ENCODE results near the gene KCNG2.

The KCNG2 gene

DNA sequence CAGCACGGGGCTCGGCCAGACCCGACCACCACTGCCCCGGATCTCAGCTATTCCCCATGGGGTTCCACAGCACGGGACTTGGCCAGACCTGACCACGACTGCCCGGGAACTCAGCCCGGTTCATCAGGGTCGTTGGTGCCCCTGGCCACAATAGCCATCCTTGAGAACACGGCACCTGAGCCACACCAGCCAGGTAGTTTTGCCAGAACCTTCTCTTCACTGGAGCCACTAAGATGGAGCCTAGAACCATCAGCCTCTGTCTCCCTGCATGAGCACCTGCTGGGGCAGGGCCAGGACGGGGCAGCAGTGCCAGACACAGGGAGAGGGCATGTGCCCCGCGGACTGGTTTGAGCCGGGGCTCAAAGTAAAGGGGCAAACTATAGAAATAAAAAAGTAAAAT, 11.4 kb upstream of the KCNG2 start:
- DNase-seq = no peak

DNA sequence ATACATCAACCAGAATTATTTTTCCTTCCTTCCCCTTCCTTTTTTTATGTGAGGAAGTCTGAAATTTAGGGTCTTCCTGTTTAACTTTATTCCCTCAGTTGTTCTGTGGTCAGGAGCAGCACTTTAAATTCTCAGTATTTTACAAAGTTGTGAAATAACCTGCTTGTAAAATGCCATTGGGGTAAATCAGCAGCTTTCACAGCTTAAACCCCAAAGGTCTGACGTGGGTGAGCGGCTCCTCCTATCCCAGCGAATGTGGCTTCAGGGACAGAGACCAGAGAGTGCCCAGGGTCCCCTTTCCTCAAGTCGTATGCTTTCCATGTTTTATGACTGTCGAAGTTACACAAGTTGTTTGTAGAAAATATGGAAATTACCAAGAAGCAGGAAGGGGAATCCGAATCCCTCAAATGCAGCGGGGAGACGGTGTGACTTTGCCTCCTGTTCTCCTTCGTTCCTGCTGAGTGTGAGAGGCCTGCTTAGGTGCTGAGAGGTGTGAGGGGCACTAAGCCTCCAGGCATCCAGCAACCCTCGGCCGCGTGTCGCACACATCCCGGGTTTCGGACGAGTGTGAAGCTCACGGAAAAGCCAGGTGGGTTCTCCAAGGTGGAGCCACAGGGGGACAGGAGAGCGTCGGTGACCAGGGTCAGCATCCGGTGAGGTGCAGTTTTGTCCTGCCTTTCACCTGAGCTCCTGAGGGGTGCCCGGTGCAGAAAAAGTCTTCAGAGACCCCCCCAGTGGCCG, 10.8 kb upstream of the KCNG2 start:
- no peak for DNase-seq

DNA sequence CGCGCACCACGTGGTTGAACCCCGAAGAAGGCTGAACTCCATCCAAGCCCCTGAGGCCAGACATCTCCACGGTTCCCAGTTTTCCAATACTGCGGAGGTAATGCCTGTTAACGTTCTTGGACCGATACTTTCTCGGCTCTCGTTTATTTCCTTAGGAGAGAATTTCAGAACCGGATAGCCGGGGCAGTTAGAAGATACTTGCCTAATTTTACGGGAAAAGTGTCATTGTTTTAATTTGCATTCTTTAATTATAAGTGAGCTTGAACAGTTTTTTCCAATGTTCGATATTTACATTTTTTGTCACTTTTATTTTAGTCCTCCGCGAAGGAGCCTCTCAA, 10.2 kb upstream of the KCNG2 start:
- no peak for DNase-seq

DNA sequence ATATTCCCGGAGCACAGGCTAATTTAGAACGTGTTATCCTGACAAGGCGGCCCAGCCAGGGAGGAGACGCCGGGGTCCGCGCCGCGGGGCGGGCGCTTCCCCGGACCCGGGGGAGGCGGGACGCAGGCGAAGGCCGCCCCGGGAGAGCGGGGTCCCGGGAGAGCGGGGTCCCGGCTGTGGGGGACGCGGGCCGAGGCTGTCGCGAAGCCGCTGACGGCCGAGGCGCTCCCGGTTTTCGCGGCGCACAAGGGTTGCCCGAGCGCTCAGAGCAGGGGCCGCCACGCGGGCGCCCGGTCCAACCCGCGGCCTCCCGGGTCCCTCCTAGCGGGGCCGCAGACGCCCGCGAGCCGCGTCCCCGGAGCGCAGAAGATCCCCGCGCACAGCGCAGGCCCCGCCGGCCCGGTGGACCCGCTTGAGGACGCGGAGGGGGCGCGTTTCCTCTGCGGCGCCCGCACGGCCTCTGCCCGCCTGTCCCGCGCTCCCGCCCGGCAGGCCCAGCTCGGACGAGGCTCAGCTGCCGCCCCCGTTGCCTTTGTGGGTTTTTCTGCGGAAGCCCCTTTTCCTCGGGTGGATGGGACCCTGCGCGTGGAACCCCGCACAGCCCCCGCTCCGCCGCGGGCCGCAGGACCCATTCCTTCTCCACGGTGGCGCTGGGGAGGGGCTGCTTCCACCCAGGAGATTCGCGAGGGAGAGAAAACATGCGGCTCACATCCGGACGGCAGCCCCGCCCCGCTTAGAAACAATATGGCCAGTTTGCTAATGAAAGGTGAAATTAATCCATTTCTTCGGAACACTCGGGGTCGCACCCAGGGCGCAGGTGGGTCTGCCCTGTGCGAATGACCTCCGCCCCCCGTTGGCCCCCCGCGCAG, 9.6 kb upstream of the KCNG2 start:
- DNase-seq = no peak

DNA sequence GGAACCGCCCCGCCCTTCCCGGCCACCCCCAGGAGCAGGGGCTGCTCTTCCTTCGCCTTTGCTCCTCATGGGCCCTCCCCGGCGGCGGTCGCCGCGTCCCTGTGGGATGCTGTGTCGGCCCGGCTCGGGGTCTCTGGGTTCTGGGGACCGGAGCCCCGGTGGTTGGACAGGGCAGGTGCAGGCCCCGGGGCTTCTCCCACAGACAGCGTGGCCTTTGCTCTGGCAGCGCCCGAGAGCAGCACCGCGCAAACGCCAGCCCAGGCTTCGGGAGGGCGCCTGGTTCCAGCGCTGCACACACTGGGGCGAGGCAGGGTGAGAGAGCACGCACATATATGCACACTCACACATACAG, 9.0 kb upstream of the KCNG2 start:
- no peak for DNase-seq

DNA sequence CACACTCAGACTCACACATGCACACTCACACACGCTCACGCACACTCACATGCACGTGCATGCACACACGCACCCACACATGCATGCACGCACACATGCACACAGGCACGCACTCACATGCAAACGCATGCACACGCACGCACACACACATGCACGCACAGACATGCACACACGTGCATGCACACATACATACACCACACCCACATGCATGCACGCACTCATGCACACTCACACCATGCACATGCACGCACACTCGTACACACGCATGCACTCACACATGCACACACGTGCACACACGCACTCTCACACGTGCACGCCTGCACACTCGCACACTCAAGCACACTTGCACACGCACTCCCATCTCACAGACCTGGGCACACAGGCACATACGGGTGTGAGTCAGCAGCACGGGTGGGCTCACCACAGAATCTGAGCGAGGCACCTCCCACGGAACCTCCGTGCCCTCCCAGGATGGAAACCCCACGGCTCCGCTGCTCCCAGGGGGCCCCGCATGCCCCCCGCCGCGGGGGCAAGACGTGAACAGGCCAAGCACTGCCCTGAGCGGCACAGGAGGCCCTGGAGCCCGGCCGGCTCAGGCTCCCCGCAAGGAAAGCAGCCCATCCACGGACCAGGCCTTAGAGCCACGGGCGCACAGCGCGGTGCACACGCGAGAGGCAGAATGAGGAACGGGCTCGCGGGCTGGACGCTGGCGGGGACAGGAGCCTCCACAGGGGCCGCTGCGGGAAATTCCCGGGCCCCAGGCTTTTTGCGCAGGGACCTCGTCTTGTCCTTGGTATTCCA, 8.4 kb upstream of the KCNG2 start:
- DNase-seq = no peak

DNA sequence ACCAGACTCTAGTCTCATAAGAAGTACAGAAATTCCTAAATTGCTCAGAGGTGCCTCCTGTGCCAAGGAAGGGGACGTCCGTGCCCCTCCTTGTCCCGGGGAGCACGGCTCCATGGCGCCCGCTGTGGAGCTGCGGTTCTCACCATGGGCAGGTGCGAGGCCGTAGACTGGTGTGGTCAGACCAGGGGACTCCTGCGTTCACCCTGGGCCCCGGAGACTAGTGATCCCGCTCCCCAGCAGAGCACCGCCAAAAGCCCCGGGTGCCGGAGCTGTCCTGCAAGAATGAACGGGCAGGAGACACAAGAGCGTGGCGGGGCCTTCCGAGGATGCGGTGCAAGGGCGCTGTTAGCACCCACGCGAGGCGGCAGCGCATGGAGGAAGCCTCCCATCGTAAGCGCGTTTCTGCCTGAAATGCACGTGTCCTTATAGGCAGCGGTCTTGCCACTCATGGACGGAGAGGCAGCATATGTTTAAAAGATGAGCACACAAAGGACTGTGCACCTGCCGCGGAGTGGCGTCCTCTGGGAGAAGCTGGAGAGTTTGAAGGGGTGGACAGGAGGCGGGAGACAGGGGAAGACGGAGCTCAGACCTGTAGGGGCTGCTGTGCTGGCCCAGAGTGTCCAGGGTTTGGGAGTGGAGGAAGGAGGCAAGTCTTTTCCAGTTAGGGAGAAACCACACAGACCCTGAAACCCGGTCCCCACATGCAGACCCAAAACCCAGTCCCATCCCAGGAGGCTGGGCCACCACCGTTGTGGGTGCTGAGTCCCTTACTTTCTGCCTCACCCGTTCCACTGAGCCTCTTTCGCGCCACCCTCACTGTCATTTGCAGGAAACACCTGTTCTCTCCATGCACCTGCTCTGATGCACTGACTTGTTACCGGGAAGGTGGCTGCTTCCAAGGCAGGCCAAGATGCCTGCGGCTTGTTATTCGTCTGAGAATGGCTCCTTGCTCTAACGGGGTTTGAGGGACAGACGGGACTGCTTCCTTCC, 7.5 kb upstream of the KCNG2 start:
- no peak for DNase-seq

DNA sequence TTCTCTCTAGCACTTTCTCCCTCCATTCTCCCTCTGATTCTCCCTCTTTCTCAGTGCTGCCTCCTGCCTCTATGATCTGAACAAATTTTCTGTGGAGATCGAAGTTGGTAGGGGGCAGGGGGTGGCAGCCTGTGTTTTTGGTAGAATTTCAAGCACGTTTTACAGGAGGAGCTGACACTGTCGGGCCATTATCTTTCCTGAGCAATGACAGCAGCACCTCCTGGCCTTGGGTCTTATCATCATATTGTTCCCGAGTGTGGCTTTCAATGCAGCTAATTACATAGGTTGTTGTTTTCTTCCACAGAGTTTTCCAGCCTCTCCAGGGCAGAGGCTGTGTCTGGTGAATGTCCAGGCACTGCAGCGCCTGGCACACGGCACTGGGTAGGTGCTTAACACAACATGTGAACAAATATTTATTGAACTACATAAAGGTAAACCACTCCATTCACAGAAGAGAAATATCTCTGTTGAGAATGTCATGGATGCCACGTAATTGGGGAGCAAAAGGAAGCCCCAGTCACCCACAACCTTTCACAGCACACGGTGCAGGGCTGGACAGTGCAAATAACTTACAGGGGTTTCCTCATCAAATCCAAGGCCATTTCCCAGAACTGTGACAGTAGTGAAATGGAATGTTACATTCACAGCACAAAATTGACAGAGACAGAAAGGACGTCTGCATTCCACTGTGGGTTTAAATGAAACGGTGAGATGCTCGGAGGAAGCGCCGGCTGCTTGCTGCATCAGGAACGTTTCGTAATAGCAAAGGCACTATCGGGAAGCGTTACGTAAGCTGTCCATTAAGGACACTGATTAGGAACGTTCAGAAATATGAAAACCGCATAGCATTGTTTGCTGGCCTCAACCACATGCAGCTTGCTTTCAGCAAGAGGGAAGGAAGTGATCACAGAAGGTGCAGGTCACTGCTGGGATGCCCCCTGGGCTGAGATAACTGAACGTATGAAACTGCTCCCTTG, 6.5 kb upstream of the KCNG2 start:
- no peak for DNase-seq

DNA sequence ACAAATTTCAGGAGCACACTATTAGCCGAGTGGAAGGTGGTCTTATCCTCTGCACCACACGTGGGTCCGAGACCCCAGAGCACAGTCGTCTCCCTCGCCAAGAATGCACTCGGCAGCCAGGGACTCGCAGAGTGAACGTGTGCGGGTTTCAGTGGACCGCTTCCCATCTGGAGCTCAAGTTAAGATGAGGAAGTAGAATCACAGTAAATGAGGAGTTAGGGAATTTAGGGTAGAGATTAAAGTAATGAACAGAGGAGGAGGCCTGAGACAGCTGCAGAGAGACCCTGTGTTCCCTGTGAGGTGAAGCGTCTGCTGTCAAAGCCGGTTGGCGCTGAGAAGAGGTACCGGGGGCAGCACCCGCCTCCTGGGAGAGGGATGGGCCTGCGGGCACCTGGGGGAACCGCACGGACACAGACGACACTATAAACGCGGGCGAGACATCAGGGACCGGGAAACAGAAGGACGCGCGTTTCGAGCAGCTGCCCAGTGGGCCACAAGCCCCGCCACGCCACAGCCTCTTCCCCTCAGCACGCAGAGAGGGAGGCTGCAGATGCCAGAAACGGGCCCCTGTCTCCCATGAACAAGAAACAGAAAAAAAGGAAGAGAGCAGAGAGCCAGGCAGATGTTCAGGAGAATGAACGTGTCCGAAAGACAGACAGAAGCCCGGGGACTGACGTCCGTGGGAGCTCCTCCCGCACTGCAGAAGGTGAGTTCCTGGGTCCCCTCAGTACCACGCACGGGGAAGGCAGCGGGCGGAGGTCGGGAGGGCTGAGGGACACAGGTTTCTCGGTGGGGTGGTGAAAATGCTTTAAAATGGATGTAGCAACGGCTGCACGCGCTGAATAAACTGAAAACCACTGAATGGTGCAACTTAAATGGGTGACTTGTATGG, 5.4 kb upstream of the KCNG2 start:
- DNase-seq = no peak

DNA sequence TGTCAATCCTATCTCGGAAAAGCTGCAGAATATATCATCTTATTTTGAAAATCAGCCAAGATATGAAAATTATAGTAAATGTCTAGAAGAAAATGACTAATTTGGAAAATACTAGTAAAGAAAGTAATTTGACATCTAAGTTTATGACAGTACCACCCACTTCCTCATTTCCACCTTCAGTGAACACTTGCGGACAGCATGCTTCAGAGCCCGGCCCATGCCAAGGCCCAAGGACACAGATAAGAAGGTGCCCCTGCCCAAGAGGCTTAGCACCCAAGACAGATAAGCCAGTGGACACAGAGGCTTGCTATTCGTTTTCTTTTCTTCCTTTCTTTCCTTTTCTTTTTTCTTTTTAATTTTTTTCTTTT, 4.8 kb upstream of the KCNG2 start:
- DNase-seq = no peak

DNA sequence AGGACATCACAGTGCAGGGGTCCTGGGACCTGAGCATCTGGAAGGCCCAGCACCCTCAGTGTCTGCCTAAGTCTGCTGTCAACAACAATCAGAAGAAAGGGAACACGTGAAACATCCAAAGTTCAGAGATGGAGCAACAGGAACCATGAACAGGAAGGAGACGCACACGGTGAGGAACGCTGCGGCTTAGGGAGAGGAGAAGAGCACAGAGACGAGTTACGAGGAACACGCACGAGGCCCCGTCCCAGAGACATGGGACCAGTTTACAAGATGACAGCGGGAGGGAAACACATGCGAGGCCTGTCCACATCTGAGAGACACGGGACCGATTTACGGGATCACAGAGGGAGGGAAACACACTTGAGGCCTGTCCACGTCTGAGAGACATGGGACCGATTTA, 2.9 kb upstream of the KCNG2 start:
- DNase-seq = no peak

DNA sequence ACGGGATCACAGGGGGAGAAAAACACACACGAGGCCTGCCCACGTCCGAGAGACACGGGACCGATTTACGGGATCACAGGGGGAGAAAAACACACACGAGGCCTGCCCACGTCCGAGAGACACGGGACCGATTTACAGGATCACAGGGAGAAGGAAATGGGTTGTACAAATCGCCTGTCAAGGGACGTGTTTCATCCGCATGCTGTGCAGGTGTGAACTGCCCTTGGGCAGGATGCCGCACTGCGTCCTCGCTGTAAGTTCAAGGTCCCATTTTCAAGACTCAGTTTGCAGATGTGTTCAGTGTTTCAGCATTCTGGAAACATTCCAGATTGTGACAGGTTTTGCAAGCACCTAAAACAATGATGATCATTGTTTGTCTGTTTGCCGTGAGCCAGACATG, 2.3 kb upstream of the KCNG2 start:
- DNase-seq = no peak

DNA sequence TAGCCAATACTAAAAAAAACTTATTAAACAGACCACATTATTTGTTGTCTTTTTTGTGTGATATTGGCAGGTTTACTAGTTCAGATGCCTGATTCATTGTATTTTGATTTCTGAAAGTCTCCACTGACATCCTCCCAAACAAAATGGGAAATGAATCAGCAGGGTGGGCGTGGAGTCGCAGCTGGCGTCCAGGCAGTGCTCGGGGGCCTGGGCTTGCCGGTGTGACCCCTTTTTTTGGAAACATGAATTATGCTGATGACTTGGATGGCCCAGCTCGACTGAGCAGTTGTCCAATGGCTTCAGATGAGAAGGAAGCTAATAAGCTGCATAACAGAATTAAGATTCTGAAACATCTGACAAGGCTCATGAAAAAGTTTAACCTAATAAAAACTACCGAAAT, 1.7 kb upstream of the KCNG2 start:
- DNase-seq = no peak

DNA sequence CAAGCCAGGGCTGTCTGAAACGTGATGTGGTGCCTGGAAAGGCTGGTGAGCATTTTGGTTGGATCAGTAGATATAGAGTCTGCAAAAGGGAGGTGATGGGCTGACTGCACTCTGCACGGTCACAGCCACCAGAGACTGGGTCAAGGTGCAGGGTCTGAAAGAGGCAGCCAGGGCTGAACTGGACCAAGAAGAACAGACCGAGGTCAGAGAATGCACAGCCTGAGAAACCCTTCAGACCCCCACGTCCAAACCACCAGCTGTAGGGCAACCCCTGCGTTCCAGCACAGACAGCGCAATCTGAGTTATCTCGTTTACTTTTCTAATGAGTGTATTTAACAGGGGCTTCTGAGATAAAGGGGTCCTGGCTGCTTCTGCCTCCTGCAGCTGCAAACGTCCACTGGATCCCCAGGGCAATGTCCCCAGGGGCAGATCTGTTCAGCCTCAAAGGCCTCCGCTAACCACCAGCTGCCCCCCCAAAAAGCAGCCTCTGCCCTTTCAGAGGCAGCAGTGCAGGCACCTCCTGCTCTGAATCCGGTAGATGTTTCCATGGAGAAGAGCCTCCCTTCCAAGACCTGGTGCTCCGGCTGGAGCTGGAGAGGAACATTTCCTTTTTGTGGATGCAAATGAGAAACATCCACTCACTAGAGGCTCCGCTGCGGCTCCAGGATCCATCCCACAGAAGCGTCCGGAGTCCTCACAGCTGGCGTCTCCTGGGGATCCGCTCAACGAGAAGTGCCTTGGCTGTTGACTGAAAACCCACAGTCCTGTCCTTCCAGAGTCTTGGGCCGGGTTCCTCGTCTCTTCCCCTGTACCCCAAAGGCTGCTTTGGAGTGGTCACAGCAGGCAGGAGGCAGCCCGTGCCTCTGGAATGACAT, 970 bp upstream of the KCNG2 start:
- no peak for DNase-seq

DNA sequence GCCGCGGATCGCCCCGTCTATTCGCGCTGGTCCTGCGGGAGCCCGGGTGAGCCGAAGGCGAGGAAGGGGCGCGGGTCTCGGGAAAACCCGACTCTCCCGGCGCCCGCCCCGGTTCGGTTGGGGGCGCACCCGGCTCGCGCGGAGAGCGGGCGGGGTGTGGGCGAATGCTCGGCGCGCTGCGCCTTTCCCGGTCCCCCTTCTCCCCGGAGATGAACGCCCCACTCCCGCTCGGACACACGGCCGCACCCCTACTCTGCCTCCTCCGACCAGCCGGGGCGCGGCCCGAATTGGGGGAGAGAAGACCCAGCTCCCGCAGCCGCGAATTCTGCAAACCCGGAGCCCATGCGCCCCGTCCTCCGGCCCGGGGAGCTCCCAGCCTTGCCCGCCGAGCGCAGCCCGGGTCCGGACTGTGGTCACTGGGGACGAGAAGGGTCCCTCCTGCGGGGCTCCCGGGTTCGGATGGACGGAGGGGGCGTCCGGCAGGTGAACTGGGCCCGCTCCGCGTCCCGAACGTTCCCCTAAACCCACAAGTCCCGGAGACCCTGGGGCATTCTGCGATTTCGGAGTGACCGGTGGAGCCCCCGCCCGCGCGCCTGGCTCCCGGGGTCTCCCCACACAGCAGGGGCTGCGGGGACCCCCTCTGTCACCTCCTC, 734 bp downstream of the KCNG2 start:
- DNase-seq = no peak

DNA sequence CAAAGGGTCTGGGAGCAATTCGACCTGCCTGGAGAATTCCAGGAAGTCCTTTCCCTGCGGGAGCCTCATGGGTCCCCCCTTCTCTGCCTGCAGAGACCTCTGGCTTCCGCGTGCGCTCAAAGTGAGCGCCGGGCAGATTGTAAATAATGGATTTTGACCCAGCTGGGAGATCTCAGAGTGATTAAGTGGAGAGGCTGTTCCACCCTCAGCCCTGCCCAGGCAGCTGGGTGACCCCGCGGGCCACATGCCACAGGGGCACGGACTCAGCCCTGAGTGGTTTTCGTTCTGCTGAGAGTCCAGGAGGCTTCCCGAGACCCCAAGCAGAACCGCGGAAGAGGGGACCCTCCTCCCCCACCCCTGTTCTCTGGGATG, 1.2 kb downstream of the KCNG2 start:
- DNase-seq = no peak

DNA sequence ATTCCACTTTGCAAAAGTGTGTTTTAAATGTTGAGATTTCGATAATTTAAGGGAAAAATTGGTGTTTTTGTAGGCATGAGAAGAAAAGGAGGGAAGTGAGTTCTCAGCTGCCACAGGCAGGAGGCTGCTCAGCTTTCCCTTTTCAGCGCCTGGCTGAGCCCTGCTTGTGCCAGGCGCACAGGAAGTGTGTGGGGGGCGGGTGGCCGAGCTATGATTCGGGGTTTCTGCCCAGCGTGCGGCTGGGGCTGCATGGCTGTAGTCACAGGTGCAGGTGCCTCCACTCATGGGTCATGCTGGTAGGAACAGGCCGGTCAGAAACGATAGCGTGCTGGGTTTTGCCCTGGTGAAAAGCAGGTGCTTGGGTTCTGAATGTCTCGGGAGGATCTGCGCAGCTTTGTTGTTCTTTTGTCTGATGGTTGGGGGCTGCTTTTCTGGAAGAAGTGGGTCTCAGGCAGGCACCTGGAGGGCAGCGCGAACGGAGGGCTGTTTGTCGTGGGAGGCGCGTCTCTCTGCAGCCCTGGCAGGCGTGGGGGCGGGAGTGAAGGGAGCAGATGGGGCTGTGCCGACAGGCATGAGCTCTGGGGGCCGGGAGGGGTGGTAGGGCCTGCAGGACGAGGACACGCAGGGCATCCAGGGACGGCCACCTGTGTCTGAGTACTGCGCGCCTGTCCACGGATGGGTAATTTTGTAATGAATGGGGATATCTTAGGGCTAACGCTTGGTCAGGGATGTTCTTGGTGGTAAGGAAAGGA, 2.1 kb downstream of the KCNG2 start:
- no peak for DNase-seq
